GM18873 (cell line): Measurements from ENCODE around the gene TBX1.
"Not testable (repeated sequence)": the region's sequence is repeated elsewhere in the genome, so short reads cannot be mapped to it uniquely, and the experiment has no call there.

Source experiments
- ATAC-seq: cut with Tn5 transposase; IDR thresholded peaks from one replicate; pipeline ENCODE4 v1.9.1; 2021; ENCODE audit warnings: mild to moderate bottlenecking, moderate library complexity, moderate number of reproducible peaks; ENCODE audit not compliant: unreplicated experiment, low FRiP score

TBX1 gene

DNA sequence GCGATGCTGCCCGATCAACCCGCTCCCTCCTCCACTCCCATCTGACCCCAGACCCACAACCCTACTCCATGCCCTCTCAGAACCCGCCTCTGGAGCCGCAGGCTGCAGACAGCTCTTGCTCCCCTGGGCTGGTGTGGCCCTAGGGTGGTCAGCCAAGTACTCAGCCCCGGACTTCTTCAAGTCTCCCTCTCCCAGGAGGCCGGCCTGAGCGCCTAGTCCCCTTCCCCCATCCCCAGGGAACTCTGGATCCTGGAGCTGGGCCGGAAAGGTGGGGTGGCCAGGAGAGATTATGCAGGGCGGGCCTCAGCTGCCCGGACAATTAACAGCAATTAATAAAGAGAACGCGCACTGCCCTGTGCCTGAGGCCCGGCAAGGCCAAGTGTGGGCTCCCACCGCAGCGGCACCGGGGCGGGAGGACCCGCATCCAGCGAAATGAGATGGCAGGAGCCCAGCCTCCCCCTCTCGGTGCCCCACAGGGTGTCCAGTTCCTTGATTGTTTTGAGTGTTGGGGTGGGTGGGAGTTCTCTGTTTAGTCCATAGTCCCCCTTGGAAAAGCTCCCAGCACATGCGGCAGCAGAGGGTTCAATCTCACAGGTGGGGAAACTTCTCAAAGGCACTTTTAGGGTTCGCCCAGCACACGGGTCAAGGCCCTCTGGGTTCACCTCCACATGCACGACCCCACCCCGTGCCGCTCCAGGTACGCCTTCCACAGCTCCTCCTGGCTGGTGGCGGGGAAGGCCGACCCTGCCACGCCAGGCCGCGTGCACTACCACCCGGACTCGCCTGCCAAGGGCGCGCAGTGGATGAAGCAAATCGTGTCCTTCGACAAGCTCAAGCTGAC is 3.1 kb downstream of the TBX1 start:
- no peak for ATAC-seq

DNA sequence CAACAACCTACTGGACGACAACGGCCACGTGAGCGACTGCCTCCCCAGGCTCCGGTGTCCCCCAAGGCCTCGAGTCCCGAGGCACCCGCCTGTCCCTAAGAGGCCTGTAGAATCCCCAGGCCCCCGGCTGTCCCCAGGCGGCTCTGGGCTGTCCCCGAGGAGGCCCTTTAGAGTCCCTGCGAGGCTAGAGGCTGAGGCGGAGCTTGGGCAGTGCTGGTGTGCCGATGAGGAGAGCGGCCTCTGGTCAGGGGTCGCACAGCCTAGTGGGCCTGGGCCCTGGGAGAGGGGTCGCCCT is 3.7 kb downstream of the TBX1 start:
- no peak for ATAC-seq

- ATAC-seq: no peak
Observed at GRCh38 chr22:19764636-19765476, 4.3 kb downstream of the TBX1 start.

DNA sequence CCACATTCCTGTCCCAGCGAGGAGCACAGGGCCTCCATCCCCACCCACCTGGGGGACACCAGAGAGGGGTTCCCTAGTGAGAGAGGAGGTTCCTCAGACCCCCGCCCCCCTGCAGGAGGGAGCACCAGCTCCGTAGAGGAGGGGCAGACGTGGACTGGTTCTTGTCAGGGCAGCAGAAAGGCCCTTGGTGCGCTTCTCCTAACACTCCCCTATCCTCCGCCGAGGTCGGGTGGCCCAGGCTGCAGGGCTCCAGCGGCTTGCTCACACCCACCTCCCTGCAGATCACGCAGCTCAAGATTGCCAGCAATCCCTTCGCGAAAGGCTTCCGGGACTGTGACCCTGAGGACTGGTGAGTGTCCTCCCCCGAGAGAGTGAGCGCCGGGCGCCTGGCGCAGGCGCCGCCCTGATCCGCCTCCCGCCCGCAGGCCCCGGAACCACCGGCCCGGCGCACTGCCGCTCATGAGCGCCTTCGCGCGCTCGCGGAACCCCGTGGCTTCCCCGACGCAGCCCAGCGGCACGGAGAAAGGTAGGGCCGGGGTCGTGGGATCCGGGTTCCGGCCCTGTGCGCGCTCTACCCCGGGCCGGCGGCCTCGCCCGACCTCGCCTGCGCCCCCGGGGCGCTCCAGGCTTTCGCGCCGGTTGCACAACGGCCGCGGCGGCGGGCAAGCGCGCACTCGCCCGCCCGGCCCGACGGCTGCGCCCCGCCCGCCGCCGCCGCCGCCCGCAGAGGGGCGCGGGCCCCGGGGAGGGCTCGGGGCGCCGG is 5.1 kb downstream of the TBX1 start:
- no peak for ATAC-seq

GRCh38 chr22:19766240-19766510 is 5.6 kb downstream of the TBX1 start:
- ATAC-seq: no peak

GRCh38 chr22:19766511-19767426 is 6.2 kb downstream of the TBX1 start:
- no peak for ATAC-seq

GRCh38 chr22:19767427-19768341 is 7.1 kb downstream of the TBX1 start:
- ATAC-seq: no peak

GRCh38 chr22:19769393-19769715 is 8.8 kb downstream of the TBX1 start:
- no peak for ATAC-seq

- no peak for ATAC-seq
Observed at GRCh38 chr22:19770349-19771220, 10.0 kb downstream of the TBX1 start.

GRCh38 chr22:19772422-19772672 is 11.8 kb downstream of the TBX1 start:
- no peak for ATAC-seq

GRCh38 chr22:19772673-19773469 is 12.3 kb downstream of the TBX1 start:
- ATAC-seq: peak; percentile 61

- no peak for ATAC-seq
Observed at GRCh38 chr22:19773470-19774040, 13.0 kb downstream of the TBX1 start.

DNA sequence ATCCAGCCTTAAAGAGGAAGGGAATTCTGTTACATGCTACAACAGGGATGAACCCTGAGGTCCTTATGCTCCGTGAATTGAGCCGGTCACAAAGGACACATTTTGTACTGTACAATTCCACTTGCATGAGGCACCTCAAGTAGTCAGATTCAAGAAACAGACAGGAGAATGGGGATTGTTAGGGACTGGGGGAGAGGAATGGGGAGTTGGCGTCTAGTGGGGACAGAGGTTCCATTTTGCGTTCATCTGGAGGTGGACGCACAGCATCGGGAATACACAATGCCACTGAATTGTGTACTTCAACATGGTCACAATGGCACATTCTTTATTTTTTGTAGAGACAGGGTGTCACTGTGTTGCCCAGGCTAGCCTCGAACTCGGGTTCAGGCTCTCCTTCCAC is 14.1 kb downstream of the TBX1 start:
- no peak for ATAC-seq

- ATAC-seq: no peak
Observed at GRCh38 chr22:19775496-19776325, 15.1 kb downstream of the TBX1 start.

DNA sequence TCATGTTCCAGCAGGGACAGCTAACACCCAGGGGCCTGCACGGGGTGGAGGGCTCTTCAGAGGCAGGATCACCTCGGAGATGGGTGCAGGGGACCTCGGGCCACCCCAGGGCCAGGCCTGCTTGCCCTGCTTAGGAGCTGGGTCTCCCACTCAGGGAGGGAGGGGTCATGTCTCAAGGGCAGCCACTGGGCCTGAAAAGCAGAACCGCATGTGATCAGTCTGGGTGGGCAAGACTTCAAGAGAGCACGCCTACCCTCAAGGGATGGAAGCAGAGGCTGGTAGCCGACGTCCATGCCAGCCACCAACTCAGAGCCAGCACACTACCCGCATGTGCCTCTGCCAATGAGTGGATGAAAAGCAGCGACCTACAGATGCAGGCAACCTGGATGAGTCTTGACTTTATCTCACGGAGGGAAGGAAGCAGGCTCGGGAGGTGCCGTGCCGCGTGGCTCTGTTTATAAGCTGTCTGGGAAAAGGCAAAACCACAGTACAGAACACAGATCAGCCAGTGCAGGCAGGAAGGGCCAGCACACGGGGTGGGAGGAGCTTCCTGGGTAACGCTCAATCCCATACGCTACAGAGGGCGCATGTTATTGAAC is 16.0 kb downstream of the TBX1 start:
- no peak for ATAC-seq

- not testable (repeated sequence) for ATAC-seq
Observed at GRCh38 chr22:19777192-19777591, 16.6 kb downstream of the TBX1 start.
